ENCODE data around the gene ULBP3. TPM values are rescaled to one million over a fixed set of nuclear protein-coding genes. Genes with fewer than 3 reads are reported as not detected.
"Not testable (repeated sequence)": the region's sequence is repeated elsewhere in the genome, so short reads cannot be mapped to it uniquely, and the experiment has no call there.

ULBP3 gene
- total RNA-seq, 2 experiments from 2014 or later, result 0.47 to 0.77 TPM

- intact Hi-C loops (cut with micrococcal nuclease), result no loop called here
- no peak overlapping the region for H3K27ac Mint-ChIP-seq
- ATAC-seq (no peak), DNase-seq (no peak)
- H3K4me3 Mint-ChIP-seq, result no peak overlapping the region
- peaks cover 39% of the 10 kb centered on the region for H3K27me3 Mint-ChIP-seq
- no peaks in the 10 kb centered on the region for H3K9me3 Mint-ChIP-seq
- CTCF ChIA-PET, result interaction anchor here (0.5 kb wide), 1 partner anchor 235 kb away, joined by 3 read pairs; no protein-coding TSS in a partner anchor
- POLR2A ChIA-PET, result no interaction called here
- no peak for TF ChIP-seq CTCF (IDR thresholded peaks at IDR 0.05)
- no peaks in the 10 kb centered on the region for H3K36me3 Mint-ChIP-seq (ENCODE audit: low read depth)
- peaks cover 28% of the 10 kb centered on the region for H3K4me1 Mint-ChIP-seq (ENCODE audit: low read depth)
Observed at GRCh38 chr6:150027806-150028565, 40.9 kb downstream of the ULBP3 start.

- H3K36me3 Mint-ChIP-seq (ENCODE audit: low read depth), result no peaks in the 10 kb centered on the region
- ChIA-PET POLR2A (no interaction called here), CTCF (no interaction called here)
- no peak overlapping the region for H3K4me3 Mint-ChIP-seq
- H3K27ac Mint-ChIP-seq, result no peak overlapping the region
- DNase-seq (no peak), ATAC-seq (no peak)
- no peak for TF ChIP-seq CTCF (IDR thresholded peaks at IDR 0.05)
- H3K27me3 Mint-ChIP-seq, result peaks cover 39% of the 10 kb centered on the region
- no peaks in the 10 kb centered on the region for H3K9me3 Mint-ChIP-seq
- intact Hi-C loops (cut with micrococcal nuclease), result no loop called here
- peaks cover 28% of the 10 kb centered on the region for H3K4me1 Mint-ChIP-seq (ENCODE audit: low read depth)
Observed at GRCh38 chr6:150026976-150027805, 41.7 kb downstream of the ULBP3 start.

- TF ChIP-seq CTCF (IDR thresholded peaks at IDR 0.05), result no peak
- ChIA-PET CTCF (interaction anchor here (0.8 to 1.2 kb wide), 2 partner anchors 45 to 184 kb away, joined by 3 to 4 read pairs; no protein-coding TSS in a partner anchor), POLR2A (no interaction called here)
- peak; percentile 90 for ATAC-seq
- H3K4me3 Mint-ChIP-seq, result no peak within 1 kb of the TSS
- H3K9me3 Mint-ChIP-seq, result no peaks in the 10 kb centered on the region
- peaks cover 46% of the 10 kb centered on the region for H3K27me3 Mint-ChIP-seq
- peaks cover 26% of the 10 kb centered on the region for H3K4me1 Mint-ChIP-seq (ENCODE audit: low read depth)
- no peak within 1 kb of the TSS for H3K27ac Mint-ChIP-seq
- intact Hi-C loops (cut with micrococcal nuclease), result no loop called here
- peak; percentile 58 for DNase-seq
- no peaks in the 10 kb centered on the region for H3K36me3 Mint-ChIP-seq (ENCODE audit: low read depth)
Observed at GRCh38 chr6:150025201-150025917, 43.6 kb downstream of the ULBP3 start, which contains the start of gene RAET1L. TSS of gene RAET1L (minus strand) at chr6:150025532. CDS start at chr6:150025471, 61 bp downstream.

- Mint-ChIP-seq H3K4me3 (no peak overlapping the region), H3K36me3 (ENCODE audit: low read depth) (no peaks in the 10 kb centered on the region), H3K27ac (no peak overlapping the region), H3K4me1 (ENCODE audit: low read depth) (peaks cover 20% of the 10 kb centered on the region), H3K9me3 (no peaks in the 10 kb centered on the region), H3K27me3 (peaks cover 46% of the 10 kb centered on the region)
- ATAC-seq (no peak), DNase-seq (no peak)
- no peak for TF ChIP-seq CTCF (IDR thresholded peaks at IDR 0.05)
- intact Hi-C loops (cut with micrococcal nuclease), result no loop called here
- CTCF ChIA-PET, result interaction anchor here (0.8 to 1.2 kb wide), 2 partner anchors 46 to 184 kb away, joined by 3 to 4 read pairs; no protein-coding TSS in a partner anchor
- POLR2A ChIA-PET, result no interaction called here
Observed at GRCh38 chr6:150024646-150025155, 44.2 kb downstream of the ULBP3 start.

- H3K27ac Mint-ChIP-seq; POLR2A ChIA-PET; H3K4me3 Mint-ChIP-seq; H3K36me3 Mint-ChIP-seq (ENCODE audit: low read depth); CTCF ChIA-PET; ATAC-seq; DNase-seq; H3K9me3 Mint-ChIP-seq; intact Hi-C loops (cut with micrococcal nuclease): not testable (repeated sequence)
- Mint-ChIP-seq H3K4me1 (ENCODE audit: low read depth) (peaks cover 15% of the 10 kb centered on the region), H3K27me3 (peaks cover 48% of the 10 kb centered on the region)
Observed at GRCh38 chr6:150024021-150024420, 44.9 kb downstream of the ULBP3 start.

GRCh38 chr6:150021870-150022269 is 47.1 kb downstream of the ULBP3 start:
- H3K27me3 Mint-ChIP-seq, result peaks cover 55% of the 10 kb centered on the region
- H3K27ac Mint-ChIP-seq; CTCF ChIA-PET; ATAC-seq; H3K9me3 Mint-ChIP-seq; H3K4me1 Mint-ChIP-seq (ENCODE audit: low read depth); H3K4me3 Mint-ChIP-seq; DNase-seq; POLR2A ChIA-PET; intact Hi-C loops (cut with micrococcal nuclease); H3K36me3 Mint-ChIP-seq (ENCODE audit: low read depth): not testable (repeated sequence)
